ENCODE measurements around the gene B4GALT6. TPM values are rescaled to one million over a fixed set of nuclear protein-coding genes. Genes with fewer than 3 reads are reported as not detected.

Gene B4GALT6
- total and polyA plus RNA-seq, 2 of the 8 experiments (the other 6 are each of a cell fraction or from before 2014, with no cell fraction given): 6.3 to 41.5 TPM

- TF ChIP-seq RXRA (IDR thresholded peaks at IDR 0.05; ENCODE audit: insufficient read depth, low read depth, low read length) (no peak), HDAC2 (IDR thresholded peaks at IDR 0.05; ENCODE audit: borderline replicate concordance in 1 of 2, low read depth in 2 of 2, low read length in 2 of 2) (no peak), KDM5A (IDR thresholded peaks at IDR 0.05; ENCODE audit: low read length) (no peak), CTCF (IDR thresholded peaks at IDR 0.05; ENCODE audit: control extremely low read depth in 1 of 3, insufficient read depth in 1 of 3, low read depth in 1 of 3, low read length in 3 of 3) (no peak), TEAD4 (IDR thresholded peaks at IDR 0.05; ENCODE audit: low read depth, low read length) (no peak), SIN3A (conservative IDR thresholded peaks at IDR 0.05 in 1 of 2, IDR thresholded peaks at IDR 0.05 in 1 of 2; ENCODE audit: low read depth in 1 of 2, low read length in 2 of 2) (no peak)
Observed at GRCh38 chr18:31720867-31721266, 36.5 kb upstream of the B4GALT6 start (continued).

All from H1 (cell line).